Small intestine (tissue), 7 donors: ENCODE measurements around the gene PDE4A. TPM values are rescaled to one million over a fixed set of nuclear protein-coding genes. Genes with fewer than 3 reads are reported as not detected.

Experiments used
- DNase-seq, 2 donors: peaks; one replicate each; pipeline versions ENCODE4 v3.0.0 to v3.0.0-alpha.2; 2013
- FAIRE-seq: peaks from 2 replicates; lab custom pipeline; 2012; peaks lifted over from hg19 to GRCh38; lab: Jason Lieb, UNC
- H3K27ac ChIP-seq, 3 donors: one replicate each; pipeline ENCODE4 v1.5.1; 2013; ENCODE audit warnings: low read length in 2 of 3, mild to moderate bottlenecking in 2 of 3, control low read depth in 1 of 3, inconsistent platforms in 1 of 3, low read depth in 1 of 3, moderate library complexity in 1 of 3
- H3K27me3 ChIP-seq, 3 donors: one replicate each; pipeline ENCODE4 v1.6.1; 2013; ENCODE audit warnings: low read length in 3 of 3, inconsistent platforms in 1 of 3; ENCODE audit not compliant: control insufficient read depth in 3 of 3, insufficient read depth in 3 of 3
- H3K36me3 ChIP-seq, 3 donors: one replicate each; pipeline ENCODE4 v1.6.1; 2013; ENCODE audit warnings: low read length in 3 of 3, inconsistent platforms in 1 of 3, low read depth in 1 of 3, mild to moderate bottlenecking in 1 of 3, moderate library complexity in 1 of 3; ENCODE audit not compliant: control insufficient read depth in 3 of 3, insufficient read depth in 2 of 3
- H3K4me1 ChIP-seq, 3 donors: one replicate each; pipeline ENCODE4 v1.6.1; 2013; ENCODE audit warnings: low read length in 2 of 3, inconsistent platforms in 1 of 3, low read depth in 1 of 3, mild to moderate bottlenecking in 1 of 3, moderate library complexity in 1 of 3; ENCODE audit not compliant: control insufficient read depth in 3 of 3, insufficient read depth in 2 of 3
- H3K4me3 ChIP-seq, 3 donors: one replicate each; pipeline ENCODE4 v1.5.1; 2013; ENCODE audit warnings: low read length in 3 of 3, control low read depth in 1 of 3, inconsistent platforms in 1 of 3, low read depth in 1 of 3, mild to moderate bottlenecking in 1 of 3, moderate library complexity in 1 of 3
- H3K9me3 ChIP-seq, 2 donors: one replicate each; pipeline ENCODE4 v1.6.1; 2013; ENCODE audit warnings: low read depth in 1 of 2, low read length in 1 of 2; ENCODE audit not compliant: control insufficient read depth in 2 of 2, insufficient read depth in 1 of 2
- WGBS, 3 donors: extraction: QIAGEN DNeasy Blood & Tissue Kit; methylation state at CpG; one replicate each; pipeline ENCODE4 v1.1.7; 2013; 5-methylcytosine and 5-hydroxymethylcytosine counted together
- polyA plus RNA-seq, 4 donors: library from polyadenylated mRNA; stranded (reverse) in 3 of 4; unstranded in 1 of 4; fragments of 200-250 nt in 3 of 4; fragments of 120-200 nt in 1 of 4; gene quantifications; one replicate each; pipeline versions ENCODE4 v1.2.1 to v1.2.3, GENCODE V29; 2013
- donor health status: healthy with polysubstance abuse.
- donor health status: control.
- donor health status: control.
- donor health status: Bipolar disorder and iron deficiency.
- donor health status: healthy.

Gene PDE4A
- polyA plus RNA-seq, 4 donors, result 0.67 to 3.5 (median 2.0) TPM

GRCh38 chr19:10422846-10423245 is 2.5 kb downstream of the PDE4A start:
- WGBS, 3 donors, result 63 to 82% (median 76%) methylated on average over 3 of the region's 3 CpGs
- peaks cover 0 to 15% (median 4%) of the 10 kb centered on the region in 3 donors for H3K4me1 ChIP-seq
- FAIRE-seq, result no peak
- no peaks in the 10 kb centered on the region for H3K36me3 ChIP-seq
- H3K4me3 ChIP-seq, result no peak overlapping the region
- no peaks in the 10 kb centered on the region for H3K9me3 ChIP-seq
- DNase-seq, result no peak
- no peak overlapping the region for H3K27ac ChIP-seq
- H3K27me3 ChIP-seq, result peaks cover 24 to 94% (median 29%) of the 10 kb centered on the region in 3 donors

GRCh38 chr19:10424011-10424637 is 3.8 kb downstream of the PDE4A start:
- Histone ChIP-seq H3K4me1 (peaks cover 0 to 15% (median 4%) of the 10 kb centered on the region in 3 donors), H3K27ac (peak overlapping the region in 1 of 3 donors; percentile 48), H3K36me3 (no peaks in the 10 kb centered on the region), H3K4me3 (peak overlapping the region in 2 of 3 donors; percentile 15 to 24), H3K27me3 (peaks cover 19 to 81% (median 26%) of the 10 kb centered on the region in 3 donors), H3K9me3 (no peaks in the 10 kb centered on the region)
- DNase-seq (peak; percentile 69 to 84), FAIRE-seq (no peak)
- WGBS, 3 donors, result 2 to 3% (median 3%) methylated on average over 31 to 38 of the region's 38 CpGs

- FAIRE-seq, result no peak
- 86 to 87% (median 87%) methylated on average over 6 of the region's 6 CpGs for WGBS, 3 donors
- H3K9me3 ChIP-seq, result no peaks in the 10 kb centered on the region
- no peak overlapping the region for H3K27ac ChIP-seq
- H3K36me3 ChIP-seq, result no peaks in the 10 kb centered on the region
- no peak for DNase-seq
- peaks cover 0 to 14% (median 4%) of the 10 kb centered on the region in 3 donors for H3K4me1 ChIP-seq
- H3K27me3 ChIP-seq, result peaks cover 0 to 80% (median 4%) of the 10 kb centered on the region in 3 donors
- H3K4me3 ChIP-seq, result no peak overlapping the region
Observed at GRCh38 chr19:10427169-10427568, 6.8 kb downstream of the PDE4A start.

GRCh38 chr19:10428996-10429381 is 8.7 kb downstream of the PDE4A start:
- no peaks in the 10 kb centered on the region for H3K36me3 ChIP-seq
- H3K4me1 ChIP-seq, result peaks cover 0 to 13% (median 1%) of the 10 kb centered on the region in 3 donors
- no peak overlapping the region for H3K4me3 ChIP-seq
- peaks cover 0 to 77% (median 0%) of the 10 kb centered on the region in 3 donors for H3K27me3 ChIP-seq
- FAIRE-seq (no peak), DNase-seq (no peak)
- H3K9me3 ChIP-seq, result no peaks in the 10 kb centered on the region
- WGBS, 3 donors, result 66 to 69% (median 68%) methylated on average over 5 of the region's 5 CpGs
- no peak overlapping the region for H3K27ac ChIP-seq

GRCh38 chr19:10430505-10431253 is 10.3 kb downstream of the PDE4A start:
- Histone ChIP-seq H3K36me3 (no peaks in the 10 kb centered on the region), H3K9me3 (no peaks in the 10 kb centered on the region), H3K4me3 (peak overlapping the region; percentile 12 to 55 (median 20)), H3K27ac (peak overlapping the region in 2 of 3 donors; percentile 44 to 74), H3K27me3 (peaks cover 0 to 60% (median 0%) of the 10 kb centered on the region in 3 donors), H3K4me1 (peaks cover 0 to 5% (median 0%) of the 10 kb centered on the region in 3 donors)
- DNase-seq (peak in 1 of 2 donors; percentile 50), FAIRE-seq (no peak)
- WGBS, 3 donors, result 2 to 4% (median 3%) methylated on average over 44 to 75 of the region's 75 CpGs

- Histone ChIP-seq H3K36me3 (no peaks in the 10 kb centered on the region), H3K4me1 (peaks cover 0 to 5% (median 0%) of the 10 kb centered on the region in 3 donors), H3K27me3 (peaks cover 0 to 53% (median 0%) of the 10 kb centered on the region in 3 donors), H3K9me3 (no peaks in the 10 kb centered on the region), H3K27ac (peak overlapping the region in 2 of 3 donors; percentile 64 to 74), H3K4me3 (peak overlapping the region; percentile 12 to 55 (median 29))
- no peak for FAIRE-seq
- 10 to 13% (median 13%) methylated on average over 22 to 25 of the region's 25 CpGs for WGBS, 3 donors
- DNase-seq, result peak in 1 of 2 donors; percentile 36
Observed at GRCh38 chr19:10431254-10431942, 11.1 kb downstream of the PDE4A start.

- Histone ChIP-seq H3K4me3 (peak overlapping the region in 2 of 3 donors; percentile 29 to 55), H3K9me3 (no peaks in the 10 kb centered on the region), H3K27me3 (peaks cover 0 to 46% (median 0%) of the 10 kb centered on the region in 3 donors), H3K36me3 (no peaks in the 10 kb centered on the region), H3K4me1 (peaks cover 0 to 5% (median 0%) of the 10 kb centered on the region in 3 donors), H3K27ac (peak overlapping the region in 2 of 3 donors; percentile 64 to 74)
- FAIRE-seq (no peak), DNase-seq (peak; percentile 39 to 62)
- 1 to 2% (median 2%) methylated on average over 39 to 64 of the region's 64 CpGs for WGBS, 3 donors
Observed at GRCh38 chr19:10431943-10432735, 11.8 kb downstream of the PDE4A start.
